BJ (cell line): ENCODE measurements around the gene UBE2QL1. TPM values are rescaled to one million over a fixed set of nuclear protein-coding genes. Genes with fewer than 3 reads are reported as not detected.

ENCODE experiments used
- CTCF ChIA-PET: fragments of 350-600 bp; formaldehyde crosslinking; extraction: SDS; loops from one replicate; lab custom pipeline; 2021; ENCODE audit warnings: antibody characterized with exemption, inconsistent platforms; lab: Yijun Ruan, JAX
- POLR2A ChIA-PET: fragments of 300-600 bp; sonication (Branson Sonifier 250); formaldehyde crosslinking; extraction: SDS; loops from one replicate; lab custom pipeline; 2021; ENCODE audit warnings: antibody characterized with exemption; lab: Charles Lee
- DNase-seq: peaks from one replicate; pipeline ENCODE4 v3.0.0-alpha.2; 2011; ENCODE audit warnings: low read depth
- H3K27me3 ChIP-seq: 2 replicates; pipeline ENCODE4 v1.6.0; 2011; ENCODE audit warnings: low read length; ENCODE audit not compliant: control insufficient read depth, insufficient read depth
- H3K36me3 ChIP-seq: 2 replicates; pipeline ENCODE4 v1.5.1; 2011; ENCODE audit warnings: low read length; ENCODE audit not compliant: control insufficient read depth, insufficient read depth
- H3K4me3 ChIP-seq: 2 replicates; pipeline ENCODE4 v1.5.1; 2011; ENCODE audit warnings: low read depth, mild to moderate bottlenecking, control low read depth, low read length
- CTCF ChIP-seq: IDR thresholded peaks from 2 replicates; pipeline ENCODE4 v1.5.1; 2011; ENCODE audit warnings: low read depth, mild to moderate bottlenecking, control low read depth, inconsistent platforms, low read length, moderate library complexity; ENCODE audit not compliant: insufficient read depth
- polyA plus RNA-seq: library from polyadenylated mRNA; depleted of rRNA; stranded (reverse); fragments of >200 nt; gene quantifications from 2 replicates; pipeline ENCODE4 v1.2.3, GENCODE V29; 2011; rRNA removed

The UBE2QL1 gene
- polyA plus RNA-seq, 1 experiment, result not detected

GRCh38 chr5:6543346-6543730, 94.7 kb downstream of the UBE2QL1 start:
- Histone ChIP-seq H3K4me3 (no peak overlapping the region), H3K36me3 (no peaks in the 10 kb centered on the region), H3K27me3 (no peaks in the 10 kb centered on the region)
- ChIA-PET CTCF (no interaction called here), POLR2A (no interaction called here)
- TF ChIP-seq CTCF, result no peak
- DNase-seq, result no peak

GRCh38 chr5:6543830-6544560, 95.3 kb downstream of the UBE2QL1 start:
- no peak overlapping the region for H3K4me3 ChIP-seq
- no peak for TF ChIP-seq CTCF
- ChIA-PET POLR2A (no interaction called here), CTCF (no interaction called here)
- H3K27me3 ChIP-seq, result no peaks in the 10 kb centered on the region
- DNase-seq, result no peak
- no peaks in the 10 kb centered on the region for H3K36me3 ChIP-seq

Other genes with a start within 250 kb of the UBE2QL1 start
- gene MED10, start 70.3 kb upstream of the UBE2QL1 start, polyA plus RNA-seq, result 35.3 and 36.6 TPM in 2 replicates
- gene NSUN2, start 184.2 kb downstream of the UBE2QL1 start, polyA plus RNA-seq, result 31.2 and 35.3 TPM in 2 replicates
- 18.7 and 20.9 TPM in 2 replicates for gene SRD5A1, start 184.6 kb downstream of the UBE2QL1 start, polyA plus RNA-seq